Smooth muscle cell (in vitro differentiated cells): ENCODE results near the gene THSD4. TPM values are rescaled to one million over a fixed set of nuclear protein-coding genes. Genes with fewer than 3 reads are reported as not detected.

Experiments used
- DNase-seq: peaks from one replicate; lab custom pipeline; 2025; ENCODE audit not compliant: unreplicated experiment; lab: John Stamatoyannopoulos, UW
- H2AFZ ChIP-seq: fragments of 200-600 bp; sonication (generic); 2 replicates; pipeline ENCODE4 v1.6.0; 2016; ENCODE audit warnings: antibody characterized with exemption, low read depth, mild to moderate bottlenecking
- H3F3A ChIP-seq: fragments of 200-600 bp; sonication (generic); 2 replicates; pipeline ENCODE4 v1.6.0; 2017; ENCODE audit warnings: antibody characterized with exemption, low read depth
- H3K27ac ChIP-seq: fragments of 200-600 bp; sonication (generic); 2 replicates; pipeline ENCODE4 v1.5.1; 2016; ENCODE audit warnings: low read depth, mild to moderate bottlenecking
- H3K27me3 ChIP-seq: fragments of 200-600 bp; sonication (generic); 2 replicates; pipeline ENCODE4 v1.6.1; 2016; ENCODE audit warnings: low read depth, mild to moderate bottlenecking
- H3K36me3 ChIP-seq: fragments of 200-600 bp; sonication (generic); 2 replicates; pipeline ENCODE4 v1.5.1; 2016; ENCODE audit warnings: low read depth
- H3K4me1 ChIP-seq: fragments of 200-600 bp; sonication (generic); 2 replicates; pipeline ENCODE4 v1.5.1; 2016; ENCODE audit warnings: low read depth
- H3K4me2 ChIP-seq: fragments of 200-600 bp; sonication (generic); 2 replicates; pipeline ENCODE4 v1.6.0; 2016; ENCODE audit warnings: mild to moderate bottlenecking
- H3K4me3 ChIP-seq: fragments of 200-600 bp; sonication (generic); 2 replicates; pipeline ENCODE4 v1.5.1; 2016; ENCODE audit warnings: mild to moderate bottlenecking
- H3K79me2 ChIP-seq: fragments of 200-600 bp; sonication (generic); 2 replicates; pipeline ENCODE4 v1.6.0; 2016; ENCODE audit warnings: low read depth, mild to moderate bottlenecking
- H3K9ac ChIP-seq: fragments of 200-600 bp; sonication (generic); 2 replicates; pipeline ENCODE4 v1.6.0; 2016; ENCODE audit warnings: low read depth
- H3K9me3 ChIP-seq: fragments of 200-600 bp; sonication (generic); replicated peaks from 2 replicates; pipeline ENCODE4 v1.5.1; 2016; ENCODE audit warnings: low read depth
- H4K20me1 ChIP-seq: fragments of 200-600 bp; sonication (generic); 2 replicates; pipeline ENCODE4 v1.6.0; 2016; ENCODE audit warnings: low read depth
- WGBS: methylation state at CpG from one replicate; pipeline ENCODE4 v1.1.7; 2016; ENCODE audit warnings: low lambda C conversion rate; 5-methylcytosine and 5-hydroxymethylcytosine counted together
- polyA plus RNA-seq: library from polyadenylated mRNA; unstranded; fragments of >200 nt; fragmentation: Nextera tagmentation; extraction: Ambion mirVana; gene quantifications from 2 replicates; pipeline ENCODE4 v1.2.1, GENCODE V29; 2016
- total RNA-seq: library from RNA; depleted of rRNA; stranded (reverse); fragments of >200 nt; gene quantifications from 2 replicates; pipeline ENCODE4 v1.2.3, GENCODE V29; 2014
- TF ChIP-seq, protein P1 (sequence below): fragments of 200-600 bp; sonication (generic); IDR thresholded peaks from 2 replicates; pipeline ENCODE4 v1.5.1; 2017; ENCODE audit warnings: borderline replicate concordance, mild to moderate bottlenecking, antibody characterized with exemption; ENCODE audit not compliant: insufficient read depth, poor library complexity, severe bottlenecking

The THSD4 gene
- total and polyA plus RNA-seq, 2 experiments from 2014 or later = 2.5 to 4.1 TPM

GRCh38 chr15:71610728-71611552 is 495.7 kb downstream of the THSD4 start:
- Histone ChIP-seq H3K4me1 (peaks cover 12% of the 10 kb centered on the region), H3K9me3 (no peaks in the 10 kb centered on the region), H3K27ac (no peak overlapping the region), H4K20me1 (no peaks in the 10 kb centered on the region), H3K9ac (no peak overlapping the region), H2AFZ (no peak overlapping the region), H3K79me2 (no peaks in the 10 kb centered on the region), H3F3A (no peaks in the 10 kb centered on the region), H3K4me3 (no peak overlapping the region), H3K36me3 (no peaks in the 10 kb centered on the region), H3K4me2 (no peak overlapping the region), H3K27me3 (no peaks in the 10 kb centered on the region)
- WGBS = 83% methylated on average over 6 of the region's 6 CpGs
- TF ChIP-seq, protein P1, sequence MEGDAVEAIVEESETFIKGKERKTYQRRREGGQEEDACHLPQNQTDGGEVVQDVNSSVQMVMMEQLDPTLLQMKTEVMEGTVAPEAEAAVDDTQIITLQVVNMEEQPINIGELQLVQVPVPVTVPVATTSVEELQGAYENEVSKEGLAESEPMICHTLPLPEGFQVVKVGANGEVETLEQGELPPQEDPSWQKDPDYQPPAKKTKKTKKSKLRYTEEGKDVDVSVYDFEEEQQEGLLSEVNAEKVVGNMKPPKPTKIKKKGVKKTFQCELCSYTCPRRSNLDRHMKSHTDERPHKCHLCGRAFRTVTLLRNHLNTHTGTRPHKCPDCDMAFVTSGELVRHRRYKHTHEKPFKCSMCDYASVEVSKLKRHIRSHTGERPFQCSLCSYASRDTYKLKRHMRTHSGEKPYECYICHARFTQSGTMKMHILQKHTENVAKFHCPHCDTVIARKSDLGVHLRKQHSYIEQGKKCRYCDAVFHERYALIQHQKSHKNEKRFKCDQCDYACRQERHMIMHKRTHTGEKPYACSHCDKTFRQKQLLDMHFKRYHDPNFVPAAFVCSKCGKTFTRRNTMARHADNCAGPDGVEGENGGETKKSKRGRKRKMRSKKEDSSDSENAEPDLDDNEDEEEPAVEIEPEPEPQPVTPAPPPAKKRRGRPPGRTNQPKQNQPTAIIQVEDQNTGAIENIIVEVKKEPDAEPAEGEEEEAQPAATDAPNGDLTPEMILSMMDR = no peak
- DNase-seq = no peak

- no peak overlapping the region for H3K9ac ChIP-seq
- no peaks in the 10 kb centered on the region for H3K36me3 ChIP-seq
- no peak overlapping the region for H3K4me3 ChIP-seq
- H4K20me1 ChIP-seq = no peaks in the 10 kb centered on the region
- TF ChIP-seq, protein P1 = no peak
- H3K27me3 ChIP-seq = no peaks in the 10 kb centered on the region
- H3F3A ChIP-seq = no peaks in the 10 kb centered on the region
- 85% methylated on average over 6 of the region's 6 CpGs for WGBS
- no peaks in the 10 kb centered on the region for H3K79me2 ChIP-seq
- no peak overlapping the region for H3K4me2 ChIP-seq
- DNase-seq = no peak
- H2AFZ ChIP-seq = no peak overlapping the region
- no peaks in the 10 kb centered on the region for H3K9me3 ChIP-seq
- no peak overlapping the region for H3K27ac ChIP-seq
- H3K4me1 ChIP-seq = peaks cover 12% of the 10 kb centered on the region
Observed at GRCh38 chr15:71611553-71612396, 496.5 kb downstream of the THSD4 start.

- Histone ChIP-seq H3K9me3 (no peaks in the 10 kb centered on the region), H3F3A (no peaks in the 10 kb centered on the region), H3K27ac (no peak overlapping the region), H3K36me3 (no peaks in the 10 kb centered on the region), H3K79me2 (no peaks in the 10 kb centered on the region), H2AFZ (no peak overlapping the region), H3K4me1 (peaks cover 12% of the 10 kb centered on the region), H3K27me3 (no peaks in the 10 kb centered on the region), H3K9ac (no peak overlapping the region), H3K4me3 (no peak overlapping the region), H3K4me2 (no peak overlapping the region), H4K20me1 (no peaks in the 10 kb centered on the region)
- DNase-seq = no peak
- WGBS = 88% methylated on average over 1 of the region's 1 CpG
- TF ChIP-seq, protein P1 = no peak
Observed at GRCh38 chr15:71612397-71612722, 497.1 kb downstream of the THSD4 start.
